Sigmoid colon (tissue), 7 donors: Measurements from ENCODE around the gene ARF1. TPM values are rescaled to one million over a fixed set of nuclear protein-coding genes. Genes with fewer than 3 reads are reported as not detected.

Experiments
- DNase-seq: peaks from one replicate; pipeline ENCODE4 v3.0.0-alpha.2; 2019
- H3K27ac ChIP-seq, 4 donors: fragments of 200-600 bp; sonication (generic); one replicate each; pipeline ENCODE4 v1.5.1; 2016 to 2019; ENCODE audit warnings: mild to moderate bottlenecking in 1 of 4
- H3K27me3 ChIP-seq, 3 donors: fragments of 200-600 bp; sonication (generic); one replicate each; pipeline ENCODE4 v1.5.1; 2019; ENCODE audit warnings: mild to moderate bottlenecking in 1 of 3
- H3K36me3 ChIP-seq, 4 donors: fragments of 200-600 bp; sonication (generic); one replicate each; pipeline ENCODE4 v1.5.1; 2016 to 2019
- H3K4me1 ChIP-seq, 4 donors: fragments of 200-600 bp; sonication (generic); one replicate each; pipeline ENCODE4 v1.5.1; 2017 to 2019
- H3K4me3 ChIP-seq, 4 donors: fragments of 200-600 bp; sonication (generic); one replicate each; pipeline ENCODE4 v1.5.1; 2017 to 2019; ENCODE audit warnings: mild to moderate bottlenecking in 2 of 4, moderate library complexity in 1 of 4
- H3K9me3 ChIP-seq, 4 donors: fragments of 200-600 bp in 3 of 4; sonication (generic) in 3 of 4; one replicate each; pipeline versions ENCODE4 v1.5.1 to v1.6.1; 2013 to 2019
- EP300 ChIP-seq, 4 donors: sonication (generic); formaldehyde crosslinking; IDR thresholded peaks; one replicate each; pipeline ENCODE4 v1.6.1; 2017; ENCODE audit warnings: antibody characterized with exemption in 4 of 4
- POLR2A ChIP-seq, 2 donors: fragments of 450-650 bp; IDR thresholded peaks; one replicate each; pipeline ENCODE4 v1.6.1; 2016; ENCODE audit warnings: antibody characterized with exemption in 2 of 2, mild to moderate bottlenecking in 2 of 2, moderate library complexity in 2 of 2
- POLR2AphosphoS5 ChIP-seq, 4 donors: sonication (generic); formaldehyde crosslinking; IDR thresholded peaks; one replicate each; pipeline ENCODE4 v1.6.1; 2017; ENCODE audit warnings: antibody characterized with exemption in 4 of 4
- WGBS, 2 donors: extraction: QIAGEN DNeasy Blood & Tissue Kit; methylation state at CpG; one replicate each; pipeline ENCODE4 v1.1.7; 2013; 5-methylcytosine and 5-hydroxymethylcytosine counted together
- intact Hi-C: fragments of 100-400 bp; cut with DNase I; formaldehyde crosslinking; loops from one replicate; pipeline ENCODE4 v1.15.1; 2023
- polyA plus RNA-seq, 3 donors: library from polyadenylated mRNA; stranded (reverse); fragments of 200-250 nt; gene quantifications; one replicate each; pipeline ENCODE4 v1.2.3, GENCODE V29; 2013
- total RNA-seq, 4 donors: library from RNA; depleted of rRNA; stranded (reverse); fragments of >200 nt; gene quantifications; one replicate each; pipeline ENCODE4 v1.1.0, GENCODE V29; 2016
- TF ChIP-seq, protein P1 (sequence below), 4 experiments: fragments of 450-650 bp in 3 of 4; fragments of 200-600 bp in 1 of 4; IDR thresholded peaks; one replicate each; pipeline ENCODE4 v1.5.1; 2016 to 2019; ENCODE audit warnings: antibody characterized with exemption in 4 of 4, mild to moderate bottlenecking in 3 of 4, moderate library complexity in 2 of 4
- donor health status: healthy with polysubstance abuse.
- donor health status: Bipolar disorder and iron deficiency.
- donor health status: healthy.

Gene ARF1
- total and polyA plus RNA-seq, 7 donors: 212 to 482 (median 250) TPM

DNA sequence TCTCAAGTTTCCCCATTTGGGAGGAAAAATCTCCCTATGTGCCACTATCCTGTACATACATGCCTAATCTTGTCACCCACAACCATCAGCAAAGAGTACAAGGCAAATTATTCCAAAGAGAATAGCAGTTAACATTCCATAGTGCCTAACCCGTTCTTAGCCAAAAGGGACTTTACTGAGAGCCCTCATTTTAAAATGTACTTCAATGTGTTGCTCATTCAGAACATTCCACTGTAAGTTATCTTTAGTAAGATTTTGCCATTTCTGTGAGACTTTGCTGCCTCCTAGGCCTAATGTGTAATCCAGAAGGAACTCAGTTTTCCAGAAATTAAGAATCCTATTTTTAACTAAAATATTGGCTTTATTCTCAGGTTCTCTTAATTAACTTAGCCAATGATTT, 37.8 kb downstream of the ARF1 start:
- no peak for DNase-seq
- intact Hi-C loops: no loop called here
- Histone ChIP-seq H3K36me3 (no peaks in the 10 kb centered on the region), H3K4me1 (no peaks in the 10 kb centered on the region), H3K27me3 (no peaks in the 10 kb centered on the region), H3K9me3 (no peaks in the 10 kb centered on the region), H3K4me3 (no peak overlapping the region), H3K27ac (no peak overlapping the region)
- 88 to 89% methylated on average over 1 of the region's 1 CpG for WGBS, 2 donors
- TF ChIP-seq, protein P1, sequence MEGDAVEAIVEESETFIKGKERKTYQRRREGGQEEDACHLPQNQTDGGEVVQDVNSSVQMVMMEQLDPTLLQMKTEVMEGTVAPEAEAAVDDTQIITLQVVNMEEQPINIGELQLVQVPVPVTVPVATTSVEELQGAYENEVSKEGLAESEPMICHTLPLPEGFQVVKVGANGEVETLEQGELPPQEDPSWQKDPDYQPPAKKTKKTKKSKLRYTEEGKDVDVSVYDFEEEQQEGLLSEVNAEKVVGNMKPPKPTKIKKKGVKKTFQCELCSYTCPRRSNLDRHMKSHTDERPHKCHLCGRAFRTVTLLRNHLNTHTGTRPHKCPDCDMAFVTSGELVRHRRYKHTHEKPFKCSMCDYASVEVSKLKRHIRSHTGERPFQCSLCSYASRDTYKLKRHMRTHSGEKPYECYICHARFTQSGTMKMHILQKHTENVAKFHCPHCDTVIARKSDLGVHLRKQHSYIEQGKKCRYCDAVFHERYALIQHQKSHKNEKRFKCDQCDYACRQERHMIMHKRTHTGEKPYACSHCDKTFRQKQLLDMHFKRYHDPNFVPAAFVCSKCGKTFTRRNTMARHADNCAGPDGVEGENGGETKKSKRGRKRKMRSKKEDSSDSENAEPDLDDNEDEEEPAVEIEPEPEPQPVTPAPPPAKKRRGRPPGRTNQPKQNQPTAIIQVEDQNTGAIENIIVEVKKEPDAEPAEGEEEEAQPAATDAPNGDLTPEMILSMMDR (IDR thresholded peaks at IDR 0.05): no peak
- TF ChIP-seq POLR2AphosphoS5 (IDR thresholded peaks at IDR 0.05) (no peak), EP300 (IDR thresholded peaks at IDR 0.05) (no peak)

DNA sequence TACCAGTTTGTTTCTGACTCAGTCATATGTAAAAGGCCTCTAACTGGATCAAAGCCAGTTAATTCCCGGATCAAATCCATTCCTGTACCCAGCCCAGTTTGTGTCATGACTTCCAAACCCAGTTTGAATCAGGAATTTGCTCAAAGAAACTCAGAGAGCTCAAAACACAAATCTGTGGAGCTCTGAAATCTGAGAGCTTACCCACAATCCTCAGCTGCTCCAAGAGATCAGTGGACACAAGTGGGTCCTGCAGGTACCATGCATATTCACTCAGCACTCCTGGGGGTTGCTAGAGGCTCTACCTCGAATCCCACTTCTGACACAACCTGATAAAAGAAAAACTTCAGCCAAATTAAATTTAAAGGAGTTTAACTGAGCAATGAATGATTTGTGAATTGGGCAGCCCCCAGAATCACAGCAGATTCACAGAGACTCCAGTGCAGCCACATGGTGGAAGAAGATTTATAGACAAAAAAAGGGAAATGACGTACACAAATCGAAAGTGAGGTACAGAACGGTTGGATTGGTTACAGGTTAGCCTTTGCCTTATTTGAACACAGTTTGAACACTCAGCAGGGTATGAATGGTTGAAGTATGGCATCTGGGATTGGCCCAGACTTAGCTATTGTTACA, 38.5 kb downstream of the ARF1 start:
- intact Hi-C loops: no loop called here
- no peak overlapping the region for H3K27ac ChIP-seq
- no peak for DNase-seq

DNA sequence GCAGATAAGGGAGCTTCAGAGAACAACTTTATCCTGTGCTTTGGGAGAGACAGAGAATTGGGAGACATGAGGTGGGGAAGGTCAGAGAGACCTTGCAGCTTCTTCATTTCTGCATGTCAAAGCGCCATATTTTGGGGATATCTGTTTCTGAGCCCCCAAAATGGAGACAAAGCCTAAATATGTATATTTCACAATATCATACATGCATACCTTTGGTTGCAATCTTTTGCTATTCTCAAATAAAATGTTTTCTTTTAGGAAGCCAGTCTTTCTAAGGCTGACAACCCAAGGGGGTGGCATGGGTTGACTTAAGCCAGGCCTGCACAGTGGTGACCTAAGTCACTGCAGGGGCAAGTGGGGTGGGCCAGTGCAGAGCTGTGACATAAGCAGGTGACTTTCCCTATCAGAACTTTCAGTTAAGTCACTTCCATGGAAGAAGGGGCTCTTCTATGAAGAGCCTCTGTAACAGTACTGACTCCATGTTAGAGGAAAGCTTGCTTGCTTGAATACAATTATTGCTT, 40.5 kb downstream of the ARF1 start:
- Histone ChIP-seq H3K4me1 (no peaks in the 10 kb centered on the region), H3K9me3 (no peaks in the 10 kb centered on the region), H3K36me3 (no peaks in the 10 kb centered on the region), H3K4me3 (no peak overlapping the region), H3K27me3 (peaks cover 0 to 6% (median 0%) of the 10 kb centered on the region in 3 donors), H3K27ac (no peak overlapping the region)
- no peak for TF ChIP-seq EP300 (IDR thresholded peaks at IDR 0.05)
- TF ChIP-seq, protein P1 (IDR thresholded peaks at IDR 0.05): no peak
- no peak for TF ChIP-seq POLR2A (IDR thresholded peaks at IDR 0.05)
- no peak for TF ChIP-seq POLR2AphosphoS5 (IDR thresholded peaks at IDR 0.05)
- intact Hi-C loops: no loop called here
- WGBS, 2 donors: 83 to 86% methylated on average over 1 of the region's 1 CpG
- no peak for DNase-seq

More for the DNA sequence above, 38.5 kb downstream of the ARF1 start:
- WGBS, 2 donors: 62 to 76% methylated on average over 5 of the region's 5 CpGs
- TF ChIP-seq POLR2A (IDR thresholded peaks at IDR 0.05) (no peak), POLR2AphosphoS5 (IDR thresholded peaks at IDR 0.05) (no peak), EP300 (IDR thresholded peaks at IDR 0.05) (no peak)
- TF ChIP-seq, protein P1 (IDR thresholded peaks at IDR 0.05): no peak
- Histone ChIP-seq H3K4me3 (no peak overlapping the region), H3K9me3 (no peaks in the 10 kb centered on the region), H3K4me1 (no peaks in the 10 kb centered on the region), H3K36me3 (no peaks in the 10 kb centered on the region), H3K27me3 (no peaks in the 10 kb centered on the region)

DNA sequence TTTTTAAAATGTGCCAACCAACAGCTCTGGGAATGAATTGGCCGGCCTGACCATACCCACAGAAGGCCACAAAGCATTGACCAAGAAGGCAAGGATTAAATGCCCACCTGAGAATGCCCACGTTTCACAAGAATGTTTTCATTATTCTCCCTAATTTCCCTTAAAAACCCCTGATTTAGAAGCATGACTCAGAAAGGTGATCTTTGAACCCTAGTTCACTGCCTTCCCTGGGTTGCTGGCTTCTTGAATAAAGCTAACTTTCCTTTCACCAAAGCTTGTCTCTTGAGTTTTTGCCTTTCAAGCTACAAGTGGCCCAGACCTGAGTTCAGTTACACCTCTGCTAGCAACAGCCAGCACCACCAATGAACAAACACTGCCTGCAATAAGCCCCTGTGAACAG, 41.0 kb downstream of the ARF1 start:
- TF ChIP-seq POLR2AphosphoS5 (IDR thresholded peaks at IDR 0.05) (no peak), POLR2A (IDR thresholded peaks at IDR 0.05) (no peak), EP300 (IDR thresholded peaks at IDR 0.05) (no peak)
- TF ChIP-seq, protein P1 (IDR thresholded peaks at IDR 0.05): no peak
- DNase-seq: no peak
- H3K27ac ChIP-seq: no peak overlapping the region
- no peaks in the 10 kb centered on the region for H3K36me3 ChIP-seq
- H3K27me3 ChIP-seq: peaks cover 0 to 11% (median 0%) of the 10 kb centered on the region in 3 donors
- 61 to 79% methylated on average over 2 of the region's 2 CpGs for WGBS, 2 donors
- intact Hi-C loops: no loop called here
- no peak overlapping the region for H3K4me3 ChIP-seq
- H3K9me3 ChIP-seq: no peaks in the 10 kb centered on the region
- no peaks in the 10 kb centered on the region for H3K4me1 ChIP-seq

DNA sequence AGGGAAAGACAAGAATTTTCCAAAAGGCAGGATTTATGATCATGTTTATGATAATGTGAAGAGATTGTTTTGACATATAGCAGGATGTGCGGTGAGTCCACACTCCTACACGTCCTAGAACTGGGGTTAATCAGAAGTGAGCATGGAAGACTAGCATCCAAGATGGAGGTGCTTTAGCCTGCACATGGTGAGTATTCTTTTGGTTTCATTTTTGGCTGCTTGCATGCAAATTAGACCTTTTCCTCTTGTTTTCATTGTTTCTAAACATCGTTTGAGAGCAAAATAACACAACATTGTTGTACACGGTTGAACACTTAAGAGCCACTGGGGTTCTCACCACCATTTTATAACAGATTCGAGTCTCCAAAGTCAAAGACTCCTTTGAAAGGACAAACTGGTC, 42.7 kb downstream of the ARF1 start:
- no peak overlapping the region for H3K4me3 ChIP-seq
- no peaks in the 10 kb centered on the region for H3K4me1 ChIP-seq
- peaks cover 0 to 26% (median 0%) of the 10 kb centered on the region in 3 donors for H3K27me3 ChIP-seq
- WGBS, 2 donors: 76 to 77% methylated on average over 5 of the region's 5 CpGs
- no peak overlapping the region for H3K27ac ChIP-seq
- TF ChIP-seq EP300 (IDR thresholded peaks at IDR 0.05) (no peak), POLR2AphosphoS5 (IDR thresholded peaks at IDR 0.05) (no peak), POLR2A (IDR thresholded peaks at IDR 0.05) (no peak)
- no peaks in the 10 kb centered on the region for H3K36me3 ChIP-seq
- intact Hi-C loops: no loop called here
- no peaks in the 10 kb centered on the region for H3K9me3 ChIP-seq
- DNase-seq: no peak
